Activated CD8-positive, alpha-beta memory T cell treated with anti-CD3 and anti-CD28 coated beads, Interleukin-2, amount 50 U/mL, for 1 hour (primary cell): ENCODE results near the gene GSN.

ENCODE experiments used
- DNase-seq: peaks from one replicate; pipeline ENCODE4 v3.0.0-alpha.2; 2020; ENCODE audit errors: extremely low read depth

GSN gene

DNA sequence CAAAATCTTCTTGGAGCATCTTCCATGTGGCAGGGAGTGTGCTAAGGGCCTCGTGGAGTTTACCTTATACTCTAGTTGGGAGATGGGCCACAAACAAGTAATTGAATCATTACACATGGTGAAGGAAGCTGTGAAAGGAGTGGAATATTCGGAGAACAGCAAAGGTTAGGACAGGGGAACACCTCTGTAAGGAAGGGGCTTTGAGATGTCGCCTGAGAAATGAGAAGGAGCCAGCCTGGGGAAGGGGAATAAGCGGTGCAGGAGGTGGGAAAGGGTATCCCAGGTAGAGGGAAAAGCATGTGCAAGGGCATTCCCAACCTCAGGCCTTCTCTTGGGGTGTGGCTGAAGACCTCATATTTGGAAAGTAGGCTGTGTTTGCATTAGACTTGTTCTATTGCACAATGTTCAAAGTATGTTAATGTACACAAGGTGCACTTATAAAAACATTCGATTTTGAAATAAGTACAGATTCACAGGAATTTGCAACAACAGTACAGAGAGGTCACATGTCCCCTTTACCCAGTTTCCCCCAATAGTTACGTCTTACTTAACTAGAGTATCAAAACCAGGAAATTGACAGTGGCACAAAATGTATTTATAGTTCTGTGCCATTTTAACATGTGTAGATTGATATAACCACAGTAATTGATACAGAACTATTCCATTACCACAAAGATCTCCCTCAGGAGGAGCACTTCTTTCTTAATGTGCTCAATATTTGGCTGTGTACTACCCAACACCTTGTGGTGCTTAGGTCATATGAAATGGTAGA, 104.5 kb downstream of the GSN start:
- DNase-seq = no peak

DNA sequence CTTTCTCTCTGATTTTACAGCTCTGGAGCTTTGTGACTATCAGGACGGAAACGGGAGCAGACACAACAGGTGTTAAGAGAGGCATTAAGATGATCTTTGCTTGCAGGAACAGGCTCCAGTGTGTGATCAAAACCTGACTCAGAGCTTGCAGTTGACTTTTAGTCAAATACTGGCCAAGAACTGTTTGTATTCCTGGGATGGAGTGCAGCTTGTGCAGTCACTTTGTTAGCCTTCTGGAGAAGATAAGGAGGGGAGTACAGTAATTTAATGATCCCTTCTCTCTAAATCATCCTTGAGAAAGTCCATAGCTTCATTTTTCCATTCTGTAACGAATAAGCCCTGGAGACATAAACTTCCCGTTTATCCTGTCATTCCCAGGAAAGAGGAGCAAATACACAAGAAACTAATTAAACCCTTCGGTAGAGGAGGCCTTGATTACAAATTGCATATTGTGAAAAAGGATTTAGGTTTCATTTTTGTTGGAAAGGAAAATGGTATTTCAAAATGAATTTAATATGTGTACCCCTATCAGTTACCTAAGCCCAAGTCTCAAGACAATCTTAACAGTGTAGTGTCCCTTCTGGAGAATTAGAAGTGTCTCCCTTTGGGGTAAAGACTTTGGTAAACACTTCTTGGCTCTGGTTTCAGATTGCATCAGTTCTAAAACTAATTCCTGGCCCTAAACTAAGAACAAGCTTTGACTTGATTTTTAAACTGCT, 105.2 kb downstream of the GSN start:
- no peak for DNase-seq

DNA sequence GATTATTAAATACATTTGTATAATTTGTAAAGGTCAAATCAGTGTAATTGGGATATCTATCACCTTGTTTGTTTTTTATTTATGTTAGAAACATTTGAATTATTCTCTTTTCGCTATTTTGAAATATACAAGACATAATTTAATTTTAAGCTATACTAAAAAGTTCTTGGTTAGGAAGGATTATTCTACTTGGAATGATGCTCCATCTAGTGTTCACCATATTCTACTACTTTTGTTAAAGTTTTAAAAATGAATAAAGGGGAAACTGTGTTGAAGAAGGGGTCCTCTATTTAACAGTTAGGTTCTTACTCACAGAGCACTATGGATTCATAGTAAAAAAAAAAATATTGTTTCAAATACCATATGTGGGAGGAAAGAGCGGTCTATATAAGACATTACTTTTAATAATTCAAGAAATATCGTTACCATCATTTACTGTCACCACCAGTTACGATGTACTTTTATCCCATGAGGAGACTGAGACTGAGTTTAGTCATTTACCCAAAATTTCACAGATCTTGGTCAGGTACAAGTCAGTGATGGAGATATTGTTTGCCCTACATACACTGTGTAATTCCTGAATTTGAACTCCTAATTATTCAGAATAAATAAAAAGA, 108.4 kb downstream of the GSN start:
- DNase-seq = no peak

- DNase-seq = no peak
Observed at GRCh38 chr9:121380846-121381245, 112.9 kb downstream of the GSN start.
